ENCODE results near the gene SLC26A11.
"Not testable (repeated sequence)": the region's sequence is repeated elsewhere in the genome, so short reads cannot be mapped to it uniquely, and the experiment has no call there.

SLC26A11 gene

DNA sequence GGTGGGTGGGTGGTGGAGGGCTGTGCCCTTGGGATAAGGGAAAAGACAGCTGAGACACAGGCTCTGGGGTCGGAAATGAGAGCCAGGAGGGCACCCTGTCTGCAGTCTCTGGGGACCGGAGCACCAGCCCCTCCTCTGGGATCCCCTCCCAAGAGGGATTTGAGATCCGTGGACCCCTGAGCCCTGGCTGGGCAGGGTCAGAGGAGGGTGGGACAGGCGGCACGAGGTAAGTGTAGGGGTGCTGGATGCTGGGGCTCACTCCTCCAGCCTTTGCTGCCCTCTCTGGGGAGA is 519 bp upstream of the SLC26A11 start:
- DNase-seq, result no peak

DNA sequence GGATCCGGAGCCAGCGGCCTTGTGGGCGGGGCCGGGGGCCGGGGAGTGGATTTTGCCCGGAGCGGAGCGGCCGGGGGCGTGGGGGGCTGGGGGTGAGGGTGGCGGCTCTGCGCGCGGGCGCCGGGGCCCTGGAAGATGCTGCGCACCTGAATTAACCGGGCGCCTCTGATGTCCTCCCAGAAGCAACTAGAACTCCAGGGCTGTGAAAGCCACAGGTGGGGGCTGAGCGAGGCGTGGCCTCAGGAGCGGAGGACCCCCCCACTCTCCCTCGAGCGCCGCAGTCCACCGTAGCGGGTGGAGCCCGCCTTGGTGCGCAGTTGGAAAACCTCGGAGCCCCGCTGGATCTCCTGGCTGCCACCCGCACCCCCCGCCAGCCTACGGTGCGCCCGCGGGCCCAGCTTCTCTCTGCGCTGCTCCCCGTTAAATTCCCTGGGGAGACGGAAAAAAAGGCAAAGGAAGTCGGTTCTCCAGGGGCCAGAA is 549 bp downstream of the SLC26A11 start:
- DNase-seq, result no peak

DNA sequence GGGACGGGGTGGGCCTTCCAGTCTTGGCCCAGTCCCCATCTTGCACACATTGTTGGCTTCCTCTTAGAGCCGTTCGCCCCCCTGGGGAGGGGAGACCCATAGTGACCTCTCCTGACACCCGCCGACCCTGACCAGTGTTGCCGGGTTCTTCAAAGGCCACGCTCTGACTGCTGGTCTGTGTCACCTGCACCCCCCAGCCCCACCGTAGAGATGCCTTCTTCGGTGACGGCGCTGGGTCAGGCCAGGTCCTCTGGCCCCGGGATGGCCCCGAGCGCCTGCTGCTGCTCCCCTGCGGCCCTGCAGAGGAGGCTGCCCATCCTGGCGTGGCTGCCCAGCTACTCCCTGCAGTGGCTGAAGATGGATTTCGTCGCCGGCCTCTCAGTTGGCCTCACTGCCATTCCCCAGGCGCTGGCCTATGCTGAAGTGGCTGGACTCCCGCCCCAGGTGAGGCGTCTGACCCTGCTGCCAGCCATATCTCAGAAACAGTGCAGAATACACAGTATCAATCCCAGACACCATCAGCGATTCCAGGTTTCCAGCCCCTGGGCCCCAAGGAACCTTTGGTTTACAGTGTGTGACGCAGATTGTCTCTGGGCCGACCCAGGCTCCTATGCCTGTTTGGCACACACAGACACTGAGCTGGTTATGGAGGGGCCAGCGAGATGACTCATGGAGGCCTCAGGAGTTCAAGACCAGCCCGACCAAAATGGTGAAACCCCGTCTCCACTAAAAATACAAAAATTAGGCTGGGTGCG is 1.3 kb downstream of the SLC26A11 start:
- DNase-seq, result no peak

GRCh38 chr17:80222376-80223141 is 2.3 kb downstream of the SLC26A11 start:
- DNase-seq, result no peak

DNA sequence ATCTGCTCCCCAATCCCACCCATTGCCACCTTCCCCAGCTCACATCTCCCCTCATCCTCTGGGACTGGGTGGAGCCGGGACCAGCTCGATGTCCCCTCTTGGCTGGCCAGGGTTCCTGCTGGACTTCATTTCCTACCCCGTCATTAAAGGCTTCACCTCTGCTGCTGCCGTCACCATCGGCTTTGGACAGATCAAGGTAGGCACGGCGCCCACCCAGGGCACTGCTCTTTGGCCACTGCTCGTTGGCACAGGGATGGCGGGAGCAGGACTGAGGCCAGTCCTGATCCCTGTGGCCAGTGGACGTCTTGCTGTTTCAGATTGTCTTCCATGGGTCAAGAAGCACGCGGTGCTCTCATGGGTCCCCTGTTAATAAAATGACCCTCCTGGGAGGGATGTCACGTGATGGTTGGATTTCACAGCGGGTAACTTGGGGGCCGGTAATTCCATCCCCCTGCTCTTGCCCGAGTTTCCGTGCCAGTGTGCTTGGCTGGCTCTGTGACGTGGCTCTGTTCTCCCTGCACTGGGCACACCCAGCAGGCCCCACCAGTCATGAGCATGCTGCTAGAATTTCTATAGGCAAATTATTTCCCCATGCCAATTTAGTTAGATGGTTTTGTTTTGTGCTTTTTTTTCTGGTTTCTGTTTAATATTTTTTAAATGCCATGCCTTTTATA is 3.1 kb downstream of the SLC26A11 start:
- DNase-seq, result no peak

- DNase-seq, result no peak
Measured at GRCh38 chr17:80223838-80224497, 3.7 kb downstream of the SLC26A11 start.

DNA sequence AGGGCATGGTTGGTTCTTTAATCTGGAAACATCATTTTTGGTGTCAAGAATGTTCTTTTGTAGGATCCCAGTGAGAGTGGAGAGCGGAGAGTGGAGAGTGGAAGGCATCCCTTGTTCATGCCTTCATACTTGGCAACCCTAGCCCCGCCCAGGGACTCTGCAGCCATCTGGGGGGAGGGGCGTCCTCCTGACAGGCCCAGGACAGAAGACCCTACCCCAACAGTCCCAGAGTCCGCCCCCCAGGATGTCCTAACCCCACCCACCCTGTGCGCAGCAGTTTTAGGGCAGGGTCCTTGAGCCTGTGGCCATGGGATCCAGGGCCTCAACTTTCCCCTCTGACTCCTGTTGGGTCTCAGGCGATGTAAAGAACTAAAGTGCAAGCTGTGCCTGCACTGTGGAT is 4.5 kb downstream of the SLC26A11 start:
- no peak for DNase-seq

GRCh38 chr17:80225230-80225629 is 5.0 kb downstream of the SLC26A11 start:
- no peak for DNase-seq

DNA sequence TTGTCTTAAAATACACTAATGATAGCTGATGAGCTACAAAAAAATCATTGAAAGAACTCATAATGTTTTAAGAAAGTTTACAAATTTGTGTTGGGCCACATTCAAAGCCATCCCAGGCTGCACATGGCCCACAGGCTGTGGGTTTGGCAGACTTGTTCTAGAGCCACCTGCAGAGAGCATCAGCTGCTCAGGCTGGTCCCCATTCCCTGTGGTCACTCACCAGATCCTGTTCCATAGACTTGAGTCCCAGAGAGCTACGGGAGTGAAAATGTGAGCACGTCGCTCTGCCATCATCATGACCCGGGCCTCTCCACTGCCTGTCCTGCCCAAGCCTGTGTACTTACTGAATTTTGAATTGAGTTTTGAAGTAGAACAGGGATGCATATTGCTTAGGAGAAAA is 6.9 kb downstream of the SLC26A11 start:
- DNase-seq, result no peak

- DNase-seq, result no peak
Measured at GRCh38 chr17:80227666-80228065, 7.4 kb downstream of the SLC26A11 start.

DNA sequence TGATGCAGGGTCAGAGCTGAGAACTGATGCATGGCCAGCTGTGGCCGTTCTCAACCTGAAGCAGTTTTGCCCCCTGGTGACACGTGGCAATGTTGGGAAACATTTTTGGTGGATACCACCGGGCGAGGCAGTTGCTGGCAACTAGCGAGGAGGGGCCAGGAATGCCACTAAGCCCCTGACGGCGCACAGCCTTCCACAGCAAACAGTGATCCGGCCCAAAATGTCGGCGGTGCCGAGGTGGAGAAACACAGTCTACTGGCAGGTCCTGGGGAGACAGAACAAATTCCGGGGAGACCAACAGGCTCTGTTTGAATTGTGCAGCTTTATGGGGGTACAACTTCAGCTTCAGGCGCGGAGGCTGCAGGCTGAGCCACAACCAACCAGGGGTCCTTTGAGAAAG is 8.2 kb downstream of the SLC26A11 start:
- no peak for DNase-seq

- DNase-seq, result no peak
Measured at GRCh38 chr17:80229011-80229410, 8.8 kb downstream of the SLC26A11 start.

- DNase-seq, result no peak
Measured at GRCh38 chr17:80232438-80232837, 12.2 kb downstream of the SLC26A11 start.

GRCh38 chr17:80233202-80233601 is 13.0 kb downstream of the SLC26A11 start:
- no peak for DNase-seq

DNA sequence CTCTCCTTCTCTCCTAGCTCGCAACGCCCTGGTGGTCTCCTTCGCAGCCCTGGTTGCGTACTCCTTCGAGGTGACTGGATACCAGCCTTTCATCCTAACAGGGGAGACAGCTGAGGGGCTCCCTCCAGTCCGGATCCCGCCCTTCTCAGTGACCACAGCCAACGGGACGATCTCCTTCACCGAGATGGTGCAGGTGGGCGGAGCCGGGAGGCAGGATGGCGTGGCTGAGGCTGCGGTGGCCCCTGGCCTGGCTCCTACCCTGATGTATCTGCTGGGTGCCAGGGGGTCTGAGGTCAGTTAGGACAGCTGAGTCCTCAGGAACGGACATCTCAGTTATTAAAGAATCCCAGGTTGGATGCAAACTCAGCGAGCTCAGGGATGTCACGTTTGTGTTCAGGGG is 16.7 kb downstream of the SLC26A11 start:
- DNase-seq, result no peak

DNA sequence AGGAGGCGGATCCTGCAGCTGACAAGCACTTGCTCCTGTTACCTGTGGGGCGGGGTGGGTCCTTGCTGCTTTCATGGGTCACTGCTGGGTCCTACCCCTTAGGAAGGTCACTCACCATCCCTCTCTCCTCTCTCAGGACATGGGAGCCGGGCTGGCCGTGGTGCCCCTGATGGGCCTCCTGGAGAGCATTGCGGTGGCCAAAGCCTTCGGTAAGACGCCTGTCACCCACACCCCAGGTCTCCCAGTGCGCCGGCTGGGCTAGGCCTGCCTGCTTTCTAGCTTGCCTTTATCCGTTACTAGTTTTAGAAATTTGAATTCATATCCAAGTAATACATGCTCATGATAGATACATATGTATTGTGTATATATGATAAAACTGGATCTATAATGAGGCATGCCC is 17.2 kb downstream of the SLC26A11 start:
- DNase-seq, result no peak

GRCh38 chr17:80242505-80242904 is 22.3 kb downstream of the SLC26A11 start:
- no peak for DNase-seq

- no peak for DNase-seq
Measured at GRCh38 chr17:80243526-80244433, 23.6 kb downstream of the SLC26A11 start.

- DNase-seq, result not testable (repeated sequence)
Measured at GRCh38 chr17:80244448-80244847, 24.2 kb downstream of the SLC26A11 start.

GRCh38 chr17:80244871-80245509 is 24.8 kb downstream of the SLC26A11 start:
- no peak for DNase-seq

GRCh38 chr17:80245566-80246265 is 25.5 kb downstream of the SLC26A11 start:
- DNase-seq, result no peak
